ENCODE data around the gene CAMK2G.
"Not testable (repeated sequence)": the region's sequence is repeated elsewhere in the genome, so short reads cannot be mapped to it uniquely, and the experiment has no call there.

Gene CAMK2G

GRCh38 chr10:73919481-73919880 is 45.1 kb upstream of the CAMK2G start:
- peak overlapping the region; percentile 51 for H2BK12ac ChIP-seq (ENCODE audit: low read length)
- H4K91ac ChIP-seq (ENCODE audit: low read depth, low read length): peak overlapping the region; percentile 4
- H3K4ac ChIP-seq (ENCODE audit: low read depth, low read length); H3K27me3 ChIP-seq (ENCODE audit: insufficient read depth, low read length); H3K9me3 ChIP-seq (ENCODE audit: insufficient read depth, low read depth, low read length); H3K4me2 ChIP-seq (ENCODE audit: low read length); H2BK5ac ChIP-seq (ENCODE audit: low read depth, low read length, poor library complexity); H4K12ac ChIP-seq (ENCODE audit: low read depth, low read length); H3K79me2 ChIP-seq (ENCODE audit: control insufficient read depth, insufficient read depth, low read length, poor library complexity); H3K14ac ChIP-seq (ENCODE audit: low read length); H3K18ac ChIP-seq (ENCODE audit: low read length); H4K8ac ChIP-seq (ENCODE audit: low read depth, low read length); H2AFZ ChIP-seq (ENCODE audit: insufficient read depth, low read length, poor library complexity); H3K36me3 ChIP-seq (ENCODE audit: control insufficient read depth in 1 of 2, insufficient read depth in 2 of 2, low read length in 2 of 2); H3K79me1 ChIP-seq (ENCODE audit: low read length); H3K23ac ChIP-seq (ENCODE audit: low read length); H3K9ac ChIP-seq (ENCODE audit: low read length); H3K4me3 ChIP-seq (ENCODE audit: low read depth, low read length); DNase-seq; H2AK5ac ChIP-seq (ENCODE audit: low read length); H3K4me1 ChIP-seq (ENCODE audit: control insufficient read depth in 1 of 2, insufficient read depth in 2 of 2, low read length in 2 of 2): not testable (repeated sequence)
- H2BK120ac ChIP-seq (ENCODE audit: insufficient read depth, low read length, poor library complexity): peak overlapping the region; percentile 44
- WGBS (ENCODE audit: extremely low coverage, insufficient coverage, insufficient read length): no CpG with 5 or more reads among the region's 8 CpGs
- peak overlapping the region; percentile 17 for H3K27ac ChIP-seq (ENCODE audit: low read depth, low read length)

GRCh38 chr10:73917566-73918305 is 43.4 kb upstream of the CAMK2G start:
- Histone ChIP-seq H3K18ac (ENCODE audit: low read length) (no peak overlapping the region), H3K27ac (ENCODE audit: low read depth, low read length) (no peak overlapping the region), H3K4ac (ENCODE audit: low read depth, low read length) (no peak overlapping the region), H3K4me3 (ENCODE audit: low read depth, low read length) (no peak overlapping the region), H3K4me2 (ENCODE audit: low read length) (no peak overlapping the region), H2AFZ (ENCODE audit: insufficient read depth, low read length, poor library complexity) (no peak overlapping the region), H4K8ac (ENCODE audit: low read depth, low read length) (no peak overlapping the region), H3K79me2 (ENCODE audit: control insufficient read depth, insufficient read depth, low read length, poor library complexity) (no peaks in the 10 kb centered on the region), H3K14ac (ENCODE audit: low read length) (no peak overlapping the region), H3K36me3 (ENCODE audit: control insufficient read depth in 1 of 2, insufficient read depth in 2 of 2, low read length in 2 of 2) (no peaks in the 10 kb centered on the region), H3K23ac (ENCODE audit: low read length) (no peak overlapping the region), H2BK12ac (ENCODE audit: low read length) (no peak overlapping the region), H3K4me1 (ENCODE audit: control insufficient read depth in 1 of 2, insufficient read depth in 2 of 2, low read length in 2 of 2) (peaks cover 4 to 5% of the 10 kb centered on the region in 2 experiments), H4K12ac (ENCODE audit: low read depth, low read length) (no peak overlapping the region), H3K27me3 (ENCODE audit: insufficient read depth, low read length) (no peaks in the 10 kb centered on the region), H3K79me1 (ENCODE audit: low read length) (peaks cover 1% of the 10 kb centered on the region), H4K91ac (ENCODE audit: low read depth, low read length) (no peak overlapping the region), H2BK5ac (ENCODE audit: low read depth, low read length, poor library complexity) (no peak overlapping the region), H3K9me3 (ENCODE audit: insufficient read depth, low read depth, low read length) (peaks cover 2% of the 10 kb centered on the region), H2AK5ac (ENCODE audit: low read length) (no peak overlapping the region), H3K9ac (ENCODE audit: low read length) (no peak overlapping the region), H2BK120ac (ENCODE audit: insufficient read depth, low read length, poor library complexity) (no peak overlapping the region)
- no CpG with 5 or more reads among the region's 3 CpGs for WGBS (ENCODE audit: extremely low coverage, insufficient coverage, insufficient read length)
- no peak for DNase-seq

GRCh38 chr10:73916761-73917470 is 42.6 kb upstream of the CAMK2G start:
- no peaks in the 10 kb centered on the region for H3K36me3 ChIP-seq (ENCODE audit: control insufficient read depth in 1 of 2, insufficient read depth in 2 of 2, low read length in 2 of 2)
- WGBS (ENCODE audit: extremely low coverage, insufficient coverage, insufficient read length): no CpG with 5 or more reads among the region's 5 CpGs
- no peak overlapping the region for H4K91ac ChIP-seq (ENCODE audit: low read depth, low read length)
- H2BK12ac ChIP-seq (ENCODE audit: low read length): no peak overlapping the region
- H3K27ac ChIP-seq (ENCODE audit: low read depth, low read length): no peak overlapping the region
- H3K9ac ChIP-seq (ENCODE audit: low read length): no peak overlapping the region
- peaks cover 2% of the 10 kb centered on the region for H3K27me3 ChIP-seq (ENCODE audit: insufficient read depth, low read length)
- H2AFZ ChIP-seq (ENCODE audit: insufficient read depth, low read length, poor library complexity): no peak overlapping the region
- H3K4me3 ChIP-seq (ENCODE audit: low read depth, low read length): no peak overlapping the region
- H3K79me1 ChIP-seq (ENCODE audit: low read length): peaks cover 1% of the 10 kb centered on the region
- H2BK120ac ChIP-seq (ENCODE audit: insufficient read depth, low read length, poor library complexity): no peak overlapping the region
- no peak overlapping the region for H3K23ac ChIP-seq (ENCODE audit: low read length)
- H3K4me1 ChIP-seq (ENCODE audit: control insufficient read depth in 1 of 2, insufficient read depth in 2 of 2, low read length in 2 of 2): peaks cover 4 to 5% of the 10 kb centered on the region in 2 experiments
- H3K9me3 ChIP-seq (ENCODE audit: insufficient read depth, low read depth, low read length): peaks cover 2% of the 10 kb centered on the region
- no peak overlapping the region for H3K4ac ChIP-seq (ENCODE audit: low read depth, low read length)
- no peak overlapping the region for H3K14ac ChIP-seq (ENCODE audit: low read length)
- H2AK5ac ChIP-seq (ENCODE audit: low read length): no peak overlapping the region
- no peaks in the 10 kb centered on the region for H3K79me2 ChIP-seq (ENCODE audit: control insufficient read depth, insufficient read depth, low read length, poor library complexity)
- no peak overlapping the region for H4K12ac ChIP-seq (ENCODE audit: low read depth, low read length)
- no peak overlapping the region for H3K18ac ChIP-seq (ENCODE audit: low read length)
- no peak overlapping the region for H2BK5ac ChIP-seq (ENCODE audit: low read depth, low read length, poor library complexity)
- no peak for DNase-seq
- no peak overlapping the region for H3K4me2 ChIP-seq (ENCODE audit: low read length)
- H4K8ac ChIP-seq (ENCODE audit: low read depth, low read length): no peak overlapping the region

- peaks cover 11 to 12% of the 10 kb centered on the region in 2 experiments for H3K4me1 ChIP-seq (ENCODE audit: control insufficient read depth in 1 of 2, insufficient read depth in 2 of 2, low read length in 2 of 2)
- no peak overlapping the region for H2BK5ac ChIP-seq (ENCODE audit: low read depth, low read length, poor library complexity)
- no peak overlapping the region for H2BK120ac ChIP-seq (ENCODE audit: insufficient read depth, low read length, poor library complexity)
- WGBS (ENCODE audit: extremely low coverage, insufficient coverage, insufficient read length): no CpG with 5 or more reads among the region's 8 CpGs
- no peak overlapping the region for H2BK12ac ChIP-seq (ENCODE audit: low read length)
- H3K4me3 ChIP-seq (ENCODE audit: low read depth, low read length): no peak overlapping the region
- no peak overlapping the region for H3K23ac ChIP-seq (ENCODE audit: low read length)
- no peak overlapping the region for H3K4ac ChIP-seq (ENCODE audit: low read depth, low read length)
- no peak overlapping the region for H3K27ac ChIP-seq (ENCODE audit: low read depth, low read length)
- no peak overlapping the region for H3K4me2 ChIP-seq (ENCODE audit: low read length)
- peaks cover 4% of the 10 kb centered on the region for H3K79me1 ChIP-seq (ENCODE audit: low read length)
- no peaks in the 10 kb centered on the region for H3K79me2 ChIP-seq (ENCODE audit: control insufficient read depth, insufficient read depth, low read length, poor library complexity)
- DNase-seq: peak in 1 of 2 donors; percentile 22
- H2AK5ac ChIP-seq (ENCODE audit: low read length): no peak overlapping the region
- no peak overlapping the region for H3K9ac ChIP-seq (ENCODE audit: low read length)
- H3K14ac ChIP-seq (ENCODE audit: low read length): no peak overlapping the region
- no peak overlapping the region for H4K12ac ChIP-seq (ENCODE audit: low read depth, low read length)
- no peak overlapping the region for H4K91ac ChIP-seq (ENCODE audit: low read depth, low read length)
- peaks cover 8% of the 10 kb centered on the region for H3K27me3 ChIP-seq (ENCODE audit: insufficient read depth, low read length)
- H3K9me3 ChIP-seq (ENCODE audit: insufficient read depth, low read depth, low read length): peaks cover 2% of the 10 kb centered on the region
- H3K36me3 ChIP-seq (ENCODE audit: control insufficient read depth in 1 of 2, insufficient read depth in 2 of 2, low read length in 2 of 2): no peaks in the 10 kb centered on the region
- no peak overlapping the region for H4K8ac ChIP-seq (ENCODE audit: low read depth, low read length)
- no peak overlapping the region for H3K18ac ChIP-seq (ENCODE audit: low read length)
- H2AFZ ChIP-seq (ENCODE audit: insufficient read depth, low read length, poor library complexity): no peak overlapping the region
Observed at GRCh38 chr10:73915206-73915851, 41.0 kb upstream of the CAMK2G start.
